Activated CD8-positive, alpha-beta memory T cell treated with anti-CD3 and anti-CD28 coated beads for 48 hours (primary cell): ENCODE data around the gene FMO5.
"Not testable (repeated sequence)": the region's sequence is repeated elsewhere in the genome, so short reads cannot be mapped to it uniquely, and the experiment has no call there.

ENCODE experiments used
- DNase-seq, 3 experiments: peaks; one replicate each; pipeline ENCODE4 v3.0.0-alpha.2; 2020; ENCODE audit warnings: low read depth in 2 of 3, low spot score in 2 of 3

The FMO5 gene

GRCh38 chr1:147240131-147240721, 15.1 kb upstream of the FMO5 start:
- not testable (repeated sequence) for DNase-seq

- DNase-seq = no peak
Observed at GRCh38 chr1:147238925-147239820, 14.0 kb upstream of the FMO5 start.

GRCh38 chr1:147238053-147238902, 13.1 kb upstream of the FMO5 start:
- no peak for DNase-seq

GRCh38 chr1:147236959-147237791, 12.0 kb upstream of the FMO5 start:
- no peak for DNase-seq

GRCh38 chr1:147236448-147236847, 11.3 kb upstream of the FMO5 start:
- no peak for DNase-seq

GRCh38 chr1:147235822-147236221, 10.7 kb upstream of the FMO5 start:
- no peak for DNase-seq

- not testable (repeated sequence) for DNase-seq
Observed at GRCh38 chr1:147233903-147234302, 8.8 kb upstream of the FMO5 start.

GRCh38 chr1:147231032-147231431, 5.9 kb upstream of the FMO5 start:
- DNase-seq = not testable (repeated sequence)

- no peak for DNase-seq
Observed at GRCh38 chr1:147223740-147224615, 1.2 kb downstream of the FMO5 start.

GRCh38 chr1:147218606-147219005, 6.5 kb downstream of the FMO5 start:
- no peak for DNase-seq

- no peak for DNase-seq
Observed at GRCh38 chr1:147217141-147217540, 8.0 kb downstream of the FMO5 start.

- DNase-seq = no peak
Observed at GRCh38 chr1:147216124-147216523, 9.0 kb downstream of the FMO5 start.

- no peak for DNase-seq
Observed at GRCh38 chr1:147215540-147215916, 9.6 kb downstream of the FMO5 start.

GRCh38 chr1:147214842-147215539, 10.1 kb downstream of the FMO5 start:
- no peak for DNase-seq

GRCh38 chr1:147214325-147214724, 10.8 kb downstream of the FMO5 start:
- DNase-seq = no peak

GRCh38 chr1:147213271-147213670, 11.9 kb downstream of the FMO5 start:
- DNase-seq = no peak

- DNase-seq = no peak
Observed at GRCh38 chr1:147211577-147211976, 13.6 kb downstream of the FMO5 start.

- no peak for DNase-seq
Observed at GRCh38 chr1:147210987-147211386, 14.2 kb downstream of the FMO5 start.
